GM12878 (cell line): ENCODE measurements around the gene PKDREJ. TPM values are rescaled to one million over a fixed set of nuclear protein-coding genes. Genes with fewer than 3 reads are reported as not detected.

Experiments used
- ATAC-seq: fragments of 200-7000 bp; cut with Tn5 transposase; 3 replicates; pipeline ENCODE4 v1.9.1; 2020; ENCODE audit warnings: mild to moderate bottlenecking, moderate library complexity
- BruUV-seq: library from RNA; stranded (reverse); fragments of 400-500 nt; replicated peaks from 2 replicates; lab custom pipeline; 2021; lab: Mats Ljungman, UMichigan
- CTCF ChIA-PET: fragments of 300-600 bp; sonication (Branson Sonifier 250); formaldehyde crosslinking; extraction: SDS; loops from one replicate; lab custom pipeline; 2021; ENCODE audit warnings: inconsistent platforms; lab: Yijun Ruan, JAX
- POLR2A ChIA-PET: fragments of 350-600 bp; formaldehyde crosslinking; extraction: SDS; loops from one replicate; lab custom pipeline; 2021; ENCODE audit warnings: inconsistent platforms; lab: Charles Lee
- RAD21 ChIA-PET: fragments of 300-600 bp; sonication (Branson Sonifier 250); formaldehyde crosslinking; loops from one replicate; lab custom pipeline; 2023; ENCODE audit warnings: antibody characterized with exemption; ENCODE audit not compliant: unreplicated experiment; lab: Charles Lee
- SMC1A ChIA-PET: fragments of 300-600 bp; sonication (Branson Sonifier 250); formaldehyde crosslinking; loops from one replicate; lab custom pipeline; 2023; ENCODE audit not compliant: unreplicated experiment, uncharacterized antibody; lab: Charles Lee
- DNase-seq: peaks from one replicate; pipeline ENCODE4 v3.0.0-alpha.2; 2011; ENCODE audit warnings: low read depth, low spot score
- FAIRE-seq: peaks from 3 replicates; lab custom pipeline; 2011; peaks lifted over from hg19 to GRCh38; lab: Jason Lieb, UNC
- H2AFZ ChIP-seq: 2 replicates; pipeline ENCODE4 v1.6.0; 2011; ENCODE audit warnings: low read depth, low read length, control low read depth; ENCODE audit not compliant: control insufficient read depth
- H3K27ac ChIP-seq: 2 replicates; pipeline ENCODE4 v1.5.1; 2011; ENCODE audit warnings: control low read depth; ENCODE audit not compliant: control insufficient read depth, insufficient read depth
- H3K27me3 ChIP-seq, 2 experiments: replicated peaks in 1 of 2; 2 replicates each; pipeline versions ENCODE4 v1.6.0 to v1.6.1; 2011; ENCODE audit warnings: low read length in 1 of 2; ENCODE audit not compliant: control insufficient read depth in 2 of 2, insufficient read depth in 2 of 2
- H3K36me3 ChIP-seq, 2 experiments: 2 replicates each; pipeline ENCODE4 v1.5.1; 2011; ENCODE audit warnings: low read length in 1 of 2; ENCODE audit not compliant: control insufficient read depth in 2 of 2, insufficient read depth in 2 of 2
- H3K4me1 ChIP-seq: 2 replicates; pipeline ENCODE4 v1.6.1; 2011; ENCODE audit warnings: mild to moderate bottlenecking, low read length, moderate library complexity, mixed read lengths; ENCODE audit not compliant: control insufficient read depth, insufficient read depth
- H3K4me2 ChIP-seq: 2 replicates; pipeline ENCODE4 v1.6.0; 2011; ENCODE audit warnings: control low read depth; ENCODE audit not compliant: control insufficient read depth, insufficient read depth
- H3K4me3 ChIP-seq: fragments of 200-600 bp; sonication (generic); 2 replicates; pipeline ENCODE4 v1.5.1; 2016
- H3K79me2 ChIP-seq: 2 replicates; pipeline ENCODE4 v1.6.0; 2011; ENCODE audit warnings: low read length; ENCODE audit not compliant: control insufficient read depth, insufficient read depth
- H3K9ac ChIP-seq: 2 replicates; pipeline ENCODE4 v1.8.0; 2011; ENCODE audit warnings: low read length, control low read depth, mixed read lengths; ENCODE audit not compliant: control insufficient read depth, insufficient read depth
- H3K9me3 ChIP-seq: replicated peaks from 3 replicates; pipeline ENCODE4 v1.5.1; 2011; ENCODE audit warnings: mild to moderate bottlenecking, low read length; ENCODE audit not compliant: control insufficient read depth, insufficient read depth
- H4K20me1 ChIP-seq: 2 replicates; pipeline ENCODE4 v1.6.0; 2011; ENCODE audit not compliant: control insufficient read depth, insufficient read depth
- ASH2L ChIP-seq: fragments of 300-600, 200-600 bp; sonication (generic); IDR thresholded peaks from 2 replicates; pipeline ENCODE4 v1.6.1; 2017; ENCODE audit warnings: low read depth, mild to moderate bottlenecking, borderline replicate concordance
- ATF7 ChIP-seq: fragments of 450-650 bp; IDR thresholded peaks from 2 replicates; pipeline ENCODE4 v1.6.1; 2016; ENCODE audit warnings: low read depth, mild to moderate bottlenecking
- BCLAF1 ChIP-seq: fragments of 450-650 bp; IDR thresholded peaks from 2 replicates; pipeline ENCODE4 v1.6.1; 2017; ENCODE audit warnings: antibody characterized with exemption, mild to moderate bottlenecking, moderate library complexity
- BRCA1 ChIP-seq: IDR thresholded peaks from 2 replicates; pipeline ENCODE4 v1.6.1; 2011; ENCODE audit warnings: low read depth, low read length, improper control_type of control experiment
- CTCF ChIP-seq, 3 experiments: IDR thresholded peaks in 2 of 3; conservative IDR thresholded peaks in 1 of 3; 2 replicates each; pipeline ENCODE4 v1.5.1; 2011; ENCODE audit warnings: low read depth in 3 of 3, low read length in 3 of 3, mild to moderate bottlenecking in 3 of 3, control low read depth in 2 of 3, moderate library complexity in 2 of 3, inconsistent platforms in 1 of 3, mixed read lengths in 1 of 3; ENCODE audit not compliant: control insufficient read depth in 2 of 3, insufficient read depth in 1 of 3; ENCODE audit errors: extremely low read depth in 1 of 3
- ELK1 ChIP-seq: IDR thresholded peaks from 2 replicates; pipeline ENCODE4 v1.6.1; 2012; ENCODE audit warnings: low read depth, low read length, improper control_type of control experiment
- ESRRA ChIP-seq: IDR thresholded peaks from 2 replicates; pipeline ENCODE4 v1.6.1; 2012; ENCODE audit warnings: mild to moderate bottlenecking, low read length, improper control_type of control experiment
- GABPA ChIP-seq: IDR thresholded peaks from 2 replicates; pipeline ENCODE4 v1.6.1; 2014; ENCODE audit warnings: antibody characterized with exemption, low read depth, mild to moderate bottlenecking, inconsistent platforms
- PKNOX1 ChIP-seq: fragments of 450-650 bp; IDR thresholded peaks from 2 replicates; pipeline ENCODE4 v1.6.1; 2016; ENCODE audit warnings: mild to moderate bottlenecking
- RAD51 ChIP-seq: fragments of 450-650 bp; IDR thresholded peaks from 2 replicates; pipeline ENCODE4 v1.6.1; 2016; ENCODE audit warnings: moderate library complexity, mild to moderate bottlenecking, inconsistent platforms
- RUNX3 ChIP-seq: IDR thresholded peaks from 2 replicates; pipeline ENCODE4 v1.6.1; 2012; ENCODE audit warnings: low read length, inconsistent platforms
- SMC3 ChIP-seq: IDR thresholded peaks from 2 replicates; pipeline ENCODE4 v1.6.1; 2011; ENCODE audit warnings: low read length, improper control_type of control experiment, borderline replicate concordance
- TARDBP ChIP-seq: IDR thresholded peaks from 2 replicates; pipeline ENCODE4 v1.6.1; 2016; ENCODE audit warnings: borderline replicate concordance
- TCF3 ChIP-seq: IDR thresholded peaks from 2 replicates; pipeline ENCODE4 v1.6.1; 2012; ENCODE audit warnings: low read depth, mild to moderate bottlenecking, low read length, borderline replicate concordance; ENCODE audit not compliant: insufficient read depth
- ZBED1 ChIP-seq: IDR thresholded peaks from 2 replicates; pipeline ENCODE4 v1.6.1; 2016; ENCODE audit warnings: borderline replicate concordance
- ZNF207 ChIP-seq: fragments of 450-650 bp; IDR thresholded peaks from 2 replicates; pipeline ENCODE4 v1.6.1; 2014; ENCODE audit warnings: antibody characterized with exemption, mild to moderate bottlenecking, borderline replicate concordance
- WGBS: methylation state at CpG from one replicate; pipeline ENCODE4 v1.1.6; 2016; ENCODE audit warnings: low lambda C conversion rate; ENCODE audit not compliant: insufficient replicate concordance, insufficient coverage; ENCODE audit errors: missing lambda C conversion rate; 5-methylcytosine and 5-hydroxymethylcytosine counted together
- in situ Hi-C: fragments of 300-500 bp; cut with MboI; formaldehyde crosslinking; loops from 9 replicates; pipeline ENCODE4 v1.14.3; 2018; ENCODE audit warnings: mixed read lengths
- intact Hi-C: fragments of 100-400 bp; cut with micrococcal nuclease; formaldehyde crosslinking; loops from one replicate; pipeline ENCODE4 v1.14.2; 2022; ENCODE audit not compliant: unreplicated experiment
- polyA plus RNA-seq, 11 experiments: library from polyadenylated mRNA; depleted of rRNA in 4 of 11; unstranded in 6 of 11; stranded (reverse) in 5 of 11; fragments of >200 nt; fragmentation: Nextera tagmentation in 4 of 11; fragmentation: Illumina TruSeq in 1 of 11; extraction: Ambion mirVana in 4 of 11; extraction: Trizol in 1 of 11; gene quantifications; 1 replicate in 1 of 11; 2 replicates in 10 of 11; pipeline versions ENCODE4 v1.2.1 to v1.2.3, GENCODE V29; 2011 to 2016; ENCODE audit warnings: inconsistent platforms in 2 of 11, missing spikeins in 2 of 11, low read depth in 1 of 11
- total RNA-seq, 4 experiments: library from RNA; depleted of rRNA in 3 of 4; stranded (reverse); fragments of >200 nt in 3 of 4; fragmentation: Illumina TruSeq in 1 of 4; extraction: Trizol in 1 of 4; gene quantifications; 2 replicates each; pipeline versions ENCODE4 v1.2.1 to v1.2.3, GENCODE V29; 2013 to 2021
- TF ChIP-seq, protein P1 (sequence below): IDR thresholded peaks from 2 replicates; pipeline ENCODE4 v1.6.1; 2011; ENCODE audit warnings: low read depth, low read length, improper control_type of control experiment, borderline replicate concordance

The PKDREJ gene
- total and polyA plus RNA-seq, 10 of the 15 experiments (the other 5 are each of a cell fraction or from before 2014, with no cell fraction given) = 0.02 to 0.03 TPM; not detected in 8

DNA sequence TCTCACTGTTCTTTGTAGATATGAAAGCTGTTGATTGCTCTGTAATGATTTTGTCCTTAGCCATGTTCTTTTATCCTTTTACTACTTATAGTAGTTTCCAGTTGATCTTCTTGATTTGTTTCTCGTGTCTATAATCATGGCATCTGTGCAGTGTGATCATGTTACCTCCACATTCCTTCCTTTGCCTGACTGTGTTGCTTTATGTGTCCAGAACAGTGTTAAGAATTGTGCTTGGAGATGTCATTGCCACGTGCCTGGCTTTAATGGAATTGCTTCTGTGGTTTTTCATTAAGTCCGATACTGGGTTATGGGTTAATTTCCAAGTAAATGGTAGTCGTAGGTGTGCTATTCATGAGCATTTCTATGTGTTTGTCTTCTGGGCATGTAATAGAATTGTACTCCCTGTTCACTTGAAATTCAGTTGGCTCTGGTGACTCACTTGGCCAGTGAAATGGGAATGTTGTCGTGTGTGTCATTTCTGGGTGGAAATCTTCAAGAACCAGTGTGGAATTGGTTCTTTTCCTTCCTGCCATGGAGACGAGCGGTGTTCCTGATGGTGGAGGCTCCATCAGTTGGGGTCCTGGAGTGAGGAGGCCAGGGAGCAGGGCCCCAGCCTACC lies 40.3 kb upstream of the PKDREJ start:
- Histone ChIP-seq H3K9me3 (no peaks in the 10 kb centered on the region), H4K20me1 (no peaks in the 10 kb centered on the region), H3K4me3 (no peak overlapping the region), H3K27ac (no peak overlapping the region), H3K9ac (no peak overlapping the region), H3K79me2 (peaks cover 31% of the 10 kb centered on the region), H3K36me3 (peaks cover 8 to 16% of the 10 kb centered on the region in 2 experiments), H3K4me1 (peaks cover 8% of the 10 kb centered on the region), H3K27me3 (no peaks in the 10 kb centered on the region), H2AFZ (no peak overlapping the region), H3K4me2 (no peak overlapping the region)
- ATAC-seq = no peak
- intact Hi-C loops = no loop called here
- no TSS peak for BruUV-seq
- in situ Hi-C loops = no loop called here
- ChIA-PET POLR2A (no interaction called here), SMC1A (no interaction called here), RAD21 (no interaction called here), CTCF (interaction anchor here (0.6 to 1.5 kb wide), 2 partner anchors 209 to 297 kb away, joined by 3 to 4 read pairs; no protein-coding TSS in a partner anchor)
- DNase-seq = no peak
- WGBS = 97% methylated on average over 7 of the region's 7 CpGs
- no peak for FAIRE-seq
- TF ChIP-seq ESRRA (no peak), ASH2L (no peak), TARDBP (no peak), RAD51 (no peak), CTCF (IDR thresholded peaks at IDR 0.05 in 2 of 3, conservative IDR thresholded peaks at IDR 0.05 in 1 of 3; ENCODE audit: control insufficient read depth in 2 of 3, extremely low read depth in 1 of 3, insufficient read depth in 1 of 3, low read depth in 3 of 3, low read length in 3 of 3) (no peak), ATF7 (no peak), GABPA (no peak), SMC3 (no peak), ZNF207 (no peak), BRCA1 (no peak), RUNX3 (no peak), ZBED1 (no peak), PKNOX1 (no peak), BCLAF1 (no peak), ELK1 (no peak), TCF3 (no peak)
- TF ChIP-seq, protein P1, sequence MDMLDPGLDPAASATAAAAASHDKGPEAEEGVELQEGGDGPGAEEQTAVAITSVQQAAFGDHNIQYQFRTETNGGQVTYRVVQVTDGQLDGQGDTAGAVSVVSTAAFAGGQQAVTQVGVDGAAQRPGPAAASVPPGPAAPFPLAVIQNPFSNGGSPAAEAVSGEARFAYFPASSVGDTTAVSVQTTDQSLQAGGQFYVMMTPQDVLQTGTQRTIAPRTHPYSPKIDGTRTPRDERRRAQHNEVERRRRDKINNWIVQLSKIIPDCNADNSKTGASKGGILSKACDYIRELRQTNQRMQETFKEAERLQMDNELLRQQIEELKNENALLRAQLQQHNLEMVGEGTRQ = no peak
